ENCODE results near the gene GPR179. TPM values are rescaled to one million over a fixed set of nuclear protein-coding genes. Genes with fewer than 3 reads are reported as not detected.

The GPR179 gene
- total RNA-seq, 1 experiment from 2014 or later, result 0.03 TPM

DNA sequence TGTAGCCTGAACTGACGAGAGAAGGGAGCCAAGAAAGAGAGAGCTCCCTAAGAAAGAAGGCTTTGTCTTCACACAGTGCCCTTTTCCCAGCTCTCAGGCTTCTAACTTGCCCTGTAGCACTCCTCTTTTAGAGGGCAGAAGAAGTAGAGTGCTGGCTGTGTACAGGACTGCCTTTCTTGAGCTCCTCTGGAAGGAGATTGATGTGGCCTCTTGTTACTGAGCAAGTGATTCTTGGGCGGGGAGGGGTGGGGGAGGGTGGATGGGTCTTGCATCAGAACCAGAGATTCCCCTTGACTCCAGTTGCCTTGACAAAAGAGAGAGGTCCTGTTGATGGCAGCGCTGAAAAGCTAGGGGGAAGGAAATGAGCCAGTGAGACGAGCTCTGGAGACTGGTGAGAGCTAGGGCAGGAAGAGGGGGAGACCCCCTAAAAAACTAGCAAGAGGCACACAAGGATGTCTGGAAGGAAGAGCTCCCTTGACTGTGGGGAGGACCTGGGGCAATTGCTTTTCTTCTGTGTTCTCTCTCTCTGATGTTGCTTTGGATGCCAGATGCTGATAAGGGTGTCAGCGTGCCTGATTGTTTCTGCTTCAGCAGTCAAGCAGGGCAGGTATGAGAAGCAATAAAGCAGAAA, 18.4 kb downstream of the GPR179 start:
- intact Hi-C loops (cut with micrococcal nuclease; ENCODE audit: unreplicated experiment) (no loop called here), in situ Hi-C loops (cut with HindIII; ENCODE audit: low pct_unique_long_range_greater_than_20kb, low sequenced_read_pairs) (no loop called here)
- H3K36me3 ChIP-seq (ENCODE audit: control insufficient read depth, insufficient read depth, low read length), result 0 out of 2 replicates have a peak, but pooled peaks cover 2% of the 10 kb centered on the region
- DNase-seq (ENCODE audit: low read depth, low spot score), result no peak
- CTCF ChIA-PET, result no interaction called here
- no peak overlapping the region for H3K27ac ChIP-seq (ENCODE audit: low read length)
- no TSS peak for BruUV-seq (replicated peaks)
- no peak overlapping the region for H3K4me3 ChIP-seq (ENCODE audit: low read depth in 2 of 2, low read length in 2 of 2)
- no peaks in the 10 kb centered on the region for H3K9me3 ChIP-seq (ENCODE audit: control insufficient read depth, insufficient read depth, low read depth, low read length)
- POLR2A ChIA-PET, result no interaction called here
- no peaks in the 10 kb centered on the region for H3K4me1 ChIP-seq (ENCODE audit: control insufficient read depth, insufficient read depth, low read length)
- H3K27me3 ChIP-seq (ENCODE audit: control insufficient read depth, insufficient read depth, low read length), result no peaks in the 10 kb centered on the region
- ATAC-seq, result no peak
- TF ChIP-seq TCF7L2 (IDR thresholded peaks at IDR 0.05; ENCODE audit: low read depth, low read length) (no peak), POLR2AphosphoS5 (IDR thresholded peaks at IDR 0.05; ENCODE audit: low read depth, low read length) (no peak), SIN3A (IDR thresholded peaks at IDR 0.05; ENCODE audit: borderline replicate concordance, insufficient read depth, low read depth, low read length) (no peak)
- TF ChIP-seq, protein P1, sequence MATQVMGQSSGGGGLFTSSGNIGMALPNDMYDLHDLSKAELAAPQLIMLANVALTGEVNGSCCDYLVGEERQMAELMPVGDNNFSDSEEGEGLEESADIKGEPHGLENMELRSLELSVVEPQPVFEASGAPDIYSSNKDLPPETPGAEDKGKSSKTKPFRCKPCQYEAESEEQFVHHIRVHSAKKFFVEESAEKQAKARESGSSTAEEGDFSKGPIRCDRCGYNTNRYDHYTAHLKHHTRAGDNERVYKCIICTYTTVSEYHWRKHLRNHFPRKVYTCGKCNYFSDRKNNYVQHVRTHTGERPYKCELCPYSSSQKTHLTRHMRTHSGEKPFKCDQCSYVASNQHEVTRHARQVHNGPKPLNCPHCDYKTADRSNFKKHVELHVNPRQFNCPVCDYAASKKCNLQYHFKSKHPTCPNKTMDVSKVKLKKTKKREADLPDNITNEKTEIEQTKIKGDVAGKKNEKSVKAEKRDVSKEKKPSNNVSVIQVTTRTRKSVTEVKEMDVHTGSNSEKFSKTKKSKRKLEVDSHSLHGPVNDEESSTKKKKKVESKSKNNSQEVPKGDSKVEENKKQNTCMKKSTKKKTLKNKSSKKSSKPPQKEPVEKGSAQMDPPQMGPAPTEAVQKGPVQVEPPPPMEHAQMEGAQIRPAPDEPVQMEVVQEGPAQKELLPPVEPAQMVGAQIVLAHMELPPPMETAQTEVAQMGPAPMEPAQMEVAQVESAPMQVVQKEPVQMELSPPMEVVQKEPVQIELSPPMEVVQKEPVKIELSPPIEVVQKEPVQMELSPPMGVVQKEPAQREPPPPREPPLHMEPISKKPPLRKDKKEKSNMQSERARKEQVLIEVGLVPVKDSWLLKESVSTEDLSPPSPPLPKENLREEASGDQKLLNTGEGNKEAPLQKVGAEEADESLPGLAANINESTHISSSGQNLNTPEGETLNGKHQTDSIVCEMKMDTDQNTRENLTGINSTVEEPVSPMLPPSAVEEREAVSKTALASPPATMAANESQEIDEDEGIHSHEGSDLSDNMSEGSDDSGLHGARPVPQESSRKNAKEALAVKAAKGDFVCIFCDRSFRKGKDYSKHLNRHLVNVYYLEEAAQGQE (IDR thresholded peaks at IDR 0.05; ENCODE audit: insufficient read depth in 1 of 2, low read depth in 2 of 2, low read length in 1 of 2), result no peak
- TF ChIP-seq, protein P2, sequence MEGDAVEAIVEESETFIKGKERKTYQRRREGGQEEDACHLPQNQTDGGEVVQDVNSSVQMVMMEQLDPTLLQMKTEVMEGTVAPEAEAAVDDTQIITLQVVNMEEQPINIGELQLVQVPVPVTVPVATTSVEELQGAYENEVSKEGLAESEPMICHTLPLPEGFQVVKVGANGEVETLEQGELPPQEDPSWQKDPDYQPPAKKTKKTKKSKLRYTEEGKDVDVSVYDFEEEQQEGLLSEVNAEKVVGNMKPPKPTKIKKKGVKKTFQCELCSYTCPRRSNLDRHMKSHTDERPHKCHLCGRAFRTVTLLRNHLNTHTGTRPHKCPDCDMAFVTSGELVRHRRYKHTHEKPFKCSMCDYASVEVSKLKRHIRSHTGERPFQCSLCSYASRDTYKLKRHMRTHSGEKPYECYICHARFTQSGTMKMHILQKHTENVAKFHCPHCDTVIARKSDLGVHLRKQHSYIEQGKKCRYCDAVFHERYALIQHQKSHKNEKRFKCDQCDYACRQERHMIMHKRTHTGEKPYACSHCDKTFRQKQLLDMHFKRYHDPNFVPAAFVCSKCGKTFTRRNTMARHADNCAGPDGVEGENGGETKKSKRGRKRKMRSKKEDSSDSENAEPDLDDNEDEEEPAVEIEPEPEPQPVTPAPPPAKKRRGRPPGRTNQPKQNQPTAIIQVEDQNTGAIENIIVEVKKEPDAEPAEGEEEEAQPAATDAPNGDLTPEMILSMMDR (IDR thresholded peaks at IDR 0.05), result no peak

DNA sequence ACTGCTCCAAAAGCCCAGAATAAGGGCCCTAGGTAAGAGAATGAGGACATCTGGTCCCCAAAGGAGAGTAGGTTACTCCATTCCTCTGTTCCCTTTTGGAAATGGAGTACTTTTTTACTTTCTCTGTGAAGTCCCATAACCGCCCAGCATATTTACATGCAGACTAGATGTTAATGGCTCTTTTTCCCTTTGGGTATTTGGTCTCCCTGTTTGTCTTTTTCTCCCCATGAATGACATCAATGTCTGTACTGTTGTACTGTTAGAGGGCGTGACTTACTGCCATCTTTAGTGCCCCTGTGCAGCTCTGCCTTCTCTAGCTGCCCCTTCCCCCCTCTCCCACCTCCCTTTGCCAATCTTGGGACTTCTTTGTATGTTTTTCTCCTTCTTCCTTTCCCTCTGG, 19.0 kb downstream of the GPR179 start:
- POLR2A ChIA-PET, result no interaction called here
- CTCF ChIA-PET, result no interaction called here

More for the DNA sequence above, 19.0 kb downstream of the GPR179 start:
- DNase-seq (ENCODE audit: low read depth, low spot score) (no peak), ATAC-seq (no peak)
- H3K27ac ChIP-seq (ENCODE audit: low read length), result no peak overlapping the region
- TF ChIP-seq, protein P2 (IDR thresholded peaks at IDR 0.05), result no peak
- TF ChIP-seq SIN3A (IDR thresholded peaks at IDR 0.05; ENCODE audit: borderline replicate concordance, insufficient read depth, low read depth, low read length), result no peak
- no peak for TF ChIP-seq TCF7L2 (IDR thresholded peaks at IDR 0.05; ENCODE audit: low read depth, low read length)
- TF ChIP-seq, protein P1 (IDR thresholded peaks at IDR 0.05; ENCODE audit: insufficient read depth in 1 of 2, low read depth in 2 of 2, low read length in 1 of 2), result no peak
- no peak for TF ChIP-seq POLR2AphosphoS5 (IDR thresholded peaks at IDR 0.05; ENCODE audit: low read depth, low read length)
- H3K36me3 ChIP-seq (ENCODE audit: control insufficient read depth, insufficient read depth, low read length), result 0 out of 2 replicates have a peak, but pooled peaks cover 2% of the 10 kb centered on the region
- intact Hi-C loops (cut with micrococcal nuclease; ENCODE audit: unreplicated experiment), result no loop called here
- in situ Hi-C loops (cut with HindIII; ENCODE audit: low pct_unique_long_range_greater_than_20kb, low sequenced_read_pairs), result no loop called here
- no peak overlapping the region for H3K4me3 ChIP-seq (ENCODE audit: low read depth in 2 of 2, low read length in 2 of 2)
- no peaks in the 10 kb centered on the region for H3K9me3 ChIP-seq (ENCODE audit: control insufficient read depth, insufficient read depth, low read depth, low read length)
- H3K27me3 ChIP-seq (ENCODE audit: control insufficient read depth, insufficient read depth, low read length), result no peaks in the 10 kb centered on the region
- H3K4me1 ChIP-seq (ENCODE audit: control insufficient read depth, insufficient read depth, low read length), result no peaks in the 10 kb centered on the region
- BruUV-seq (replicated peaks), result no TSS peak
